ENCODE results near the gene DTNA.

DNA sequence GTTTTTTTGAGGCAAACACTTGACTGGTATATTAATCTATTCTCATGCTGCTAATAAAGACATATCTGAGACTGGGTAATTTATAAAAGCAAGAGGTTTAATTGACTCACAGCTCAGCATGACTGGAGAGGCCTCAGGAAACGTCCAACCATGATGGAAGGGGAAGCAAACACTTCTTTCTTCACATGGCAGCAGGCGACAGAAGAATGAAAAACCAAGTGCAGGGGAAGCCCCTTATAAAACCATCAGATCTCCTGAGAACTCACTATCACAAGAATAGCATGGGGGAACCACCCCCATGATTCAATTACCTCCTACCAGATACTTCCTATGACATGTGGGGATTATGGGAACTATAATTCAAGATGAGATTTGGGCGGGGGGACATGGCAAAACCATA is 194.9 kb downstream of the DTNA start:
- TF ChIP-seq POLR2AphosphoS5 (IDR thresholded peaks at IDR 0.05) (no peak), SMC3 (conservative IDR thresholded peaks at IDR 0.05; ENCODE audit: poor library complexity) (no peak), RAD21 (conservative IDR thresholded peaks at IDR 0.05) (no peak), EP300 (conservative IDR thresholded peaks at IDR 0.05; ENCODE audit: poor library complexity, severe bottlenecking) (no peak), EZH2 (IDR thresholded peaks at IDR 0.05; ENCODE audit: borderline replicate concordance, insufficient read depth, low read length, poor library complexity, severe bottlenecking) (no peak)
- TF ChIP-seq, protein P1, sequence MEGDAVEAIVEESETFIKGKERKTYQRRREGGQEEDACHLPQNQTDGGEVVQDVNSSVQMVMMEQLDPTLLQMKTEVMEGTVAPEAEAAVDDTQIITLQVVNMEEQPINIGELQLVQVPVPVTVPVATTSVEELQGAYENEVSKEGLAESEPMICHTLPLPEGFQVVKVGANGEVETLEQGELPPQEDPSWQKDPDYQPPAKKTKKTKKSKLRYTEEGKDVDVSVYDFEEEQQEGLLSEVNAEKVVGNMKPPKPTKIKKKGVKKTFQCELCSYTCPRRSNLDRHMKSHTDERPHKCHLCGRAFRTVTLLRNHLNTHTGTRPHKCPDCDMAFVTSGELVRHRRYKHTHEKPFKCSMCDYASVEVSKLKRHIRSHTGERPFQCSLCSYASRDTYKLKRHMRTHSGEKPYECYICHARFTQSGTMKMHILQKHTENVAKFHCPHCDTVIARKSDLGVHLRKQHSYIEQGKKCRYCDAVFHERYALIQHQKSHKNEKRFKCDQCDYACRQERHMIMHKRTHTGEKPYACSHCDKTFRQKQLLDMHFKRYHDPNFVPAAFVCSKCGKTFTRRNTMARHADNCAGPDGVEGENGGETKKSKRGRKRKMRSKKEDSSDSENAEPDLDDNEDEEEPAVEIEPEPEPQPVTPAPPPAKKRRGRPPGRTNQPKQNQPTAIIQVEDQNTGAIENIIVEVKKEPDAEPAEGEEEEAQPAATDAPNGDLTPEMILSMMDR (IDR thresholded peaks at IDR 0.05; ENCODE audit: poor library complexity, severe bottlenecking) = no peak
- TF ChIP-seq, protein P2, sequence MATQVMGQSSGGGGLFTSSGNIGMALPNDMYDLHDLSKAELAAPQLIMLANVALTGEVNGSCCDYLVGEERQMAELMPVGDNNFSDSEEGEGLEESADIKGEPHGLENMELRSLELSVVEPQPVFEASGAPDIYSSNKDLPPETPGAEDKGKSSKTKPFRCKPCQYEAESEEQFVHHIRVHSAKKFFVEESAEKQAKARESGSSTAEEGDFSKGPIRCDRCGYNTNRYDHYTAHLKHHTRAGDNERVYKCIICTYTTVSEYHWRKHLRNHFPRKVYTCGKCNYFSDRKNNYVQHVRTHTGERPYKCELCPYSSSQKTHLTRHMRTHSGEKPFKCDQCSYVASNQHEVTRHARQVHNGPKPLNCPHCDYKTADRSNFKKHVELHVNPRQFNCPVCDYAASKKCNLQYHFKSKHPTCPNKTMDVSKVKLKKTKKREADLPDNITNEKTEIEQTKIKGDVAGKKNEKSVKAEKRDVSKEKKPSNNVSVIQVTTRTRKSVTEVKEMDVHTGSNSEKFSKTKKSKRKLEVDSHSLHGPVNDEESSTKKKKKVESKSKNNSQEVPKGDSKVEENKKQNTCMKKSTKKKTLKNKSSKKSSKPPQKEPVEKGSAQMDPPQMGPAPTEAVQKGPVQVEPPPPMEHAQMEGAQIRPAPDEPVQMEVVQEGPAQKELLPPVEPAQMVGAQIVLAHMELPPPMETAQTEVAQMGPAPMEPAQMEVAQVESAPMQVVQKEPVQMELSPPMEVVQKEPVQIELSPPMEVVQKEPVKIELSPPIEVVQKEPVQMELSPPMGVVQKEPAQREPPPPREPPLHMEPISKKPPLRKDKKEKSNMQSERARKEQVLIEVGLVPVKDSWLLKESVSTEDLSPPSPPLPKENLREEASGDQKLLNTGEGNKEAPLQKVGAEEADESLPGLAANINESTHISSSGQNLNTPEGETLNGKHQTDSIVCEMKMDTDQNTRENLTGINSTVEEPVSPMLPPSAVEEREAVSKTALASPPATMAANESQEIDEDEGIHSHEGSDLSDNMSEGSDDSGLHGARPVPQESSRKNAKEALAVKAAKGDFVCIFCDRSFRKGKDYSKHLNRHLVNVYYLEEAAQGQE (IDR thresholded peaks at IDR 0.05; ENCODE audit: borderline replicate concordance) = no peak
